GM13976 (cell line): Measurements from ENCODE around the gene GPR84.

ENCODE experiments used
- DNase-seq: peaks from one replicate; pipeline ENCODE4 v3.0.0; 2012; ENCODE audit warnings: low spot score
- CTCF ChIP-seq: IDR thresholded peaks from 2 replicates; pipeline ENCODE4 v1.5.1; 2012; ENCODE audit warnings: borderline replicate concordance, mild to moderate bottlenecking; ENCODE audit not compliant: insufficient read depth; ENCODE audit errors: extremely low read depth, missing control alignments, control extremely low read depth
- in situ Hi-C: fragments of 300-500 bp; cut with MboI; formaldehyde crosslinking; loops from one replicate; pipeline ENCODE4 v1.12.0; 2022; ENCODE audit warnings: low sequenced_read_pairs, mixed read lengths, inconsistent platforms; ENCODE audit not compliant: unreplicated experiment

Gene GPR84

DNA sequence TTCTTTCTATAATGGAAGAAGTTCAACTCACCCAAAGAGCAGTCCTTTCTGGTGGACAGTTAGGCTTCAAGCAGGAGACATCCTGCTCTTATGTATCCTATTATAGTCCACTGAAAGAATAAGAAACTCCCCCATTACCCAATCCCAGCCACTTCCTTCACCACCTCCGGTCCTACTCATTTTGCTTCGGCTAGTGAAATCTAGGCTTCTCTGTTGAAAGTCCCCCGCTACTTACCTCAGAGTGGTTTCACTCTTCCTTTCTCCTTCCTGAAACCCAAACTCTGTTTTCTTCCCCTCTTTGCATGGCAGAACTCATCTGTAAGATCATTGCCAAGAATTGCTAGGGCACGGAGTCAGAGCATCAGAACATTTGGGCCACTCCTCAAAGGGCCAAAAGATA lies at the start of gene GPR84:
Gene GPR84, minus strand, starts transcription at position 74 of the 400 bp plus-strand sequence. CDS start 635 bp downstream, outside the sequence.
- in situ Hi-C loops: loop anchor here (10.0 kb wide), 1 partner anchor 70 kb away; no protein-coding TSS in a partner anchor
- no peak for TF ChIP-seq CTCF
- DNase-seq: peak; percentile 56

- in situ Hi-C loops: no loop called here
- DNase-seq: peak; percentile 60
- TF ChIP-seq CTCF: no peak
Measured at GRCh38 chr12:54413284-54414190, 49.3 kb upstream of the GPR84 start.

DNA sequence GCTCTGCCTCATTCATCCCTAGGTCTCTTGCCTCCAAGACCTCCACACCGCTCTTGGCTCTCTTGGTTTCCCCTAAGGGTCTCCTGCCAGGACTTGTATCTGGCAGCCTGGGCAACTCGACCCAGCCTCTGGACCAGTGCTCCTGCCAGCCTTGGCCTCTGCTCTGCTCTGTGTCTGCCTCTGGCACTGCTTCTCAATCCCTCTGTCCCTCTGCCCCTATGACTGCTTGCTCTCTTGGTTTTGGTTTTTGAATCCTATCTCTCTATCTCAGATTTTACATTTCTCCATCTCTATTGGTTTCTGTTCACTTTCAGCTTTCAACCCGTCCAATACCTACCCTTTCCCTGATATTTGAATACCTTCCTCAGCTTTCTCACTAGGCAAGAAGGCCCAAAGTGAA lies 48.5 kb upstream of the GPR84 start:
- in situ Hi-C loops: no loop called here
- no peak for DNase-seq
- no peak for TF ChIP-seq CTCF

DNA sequence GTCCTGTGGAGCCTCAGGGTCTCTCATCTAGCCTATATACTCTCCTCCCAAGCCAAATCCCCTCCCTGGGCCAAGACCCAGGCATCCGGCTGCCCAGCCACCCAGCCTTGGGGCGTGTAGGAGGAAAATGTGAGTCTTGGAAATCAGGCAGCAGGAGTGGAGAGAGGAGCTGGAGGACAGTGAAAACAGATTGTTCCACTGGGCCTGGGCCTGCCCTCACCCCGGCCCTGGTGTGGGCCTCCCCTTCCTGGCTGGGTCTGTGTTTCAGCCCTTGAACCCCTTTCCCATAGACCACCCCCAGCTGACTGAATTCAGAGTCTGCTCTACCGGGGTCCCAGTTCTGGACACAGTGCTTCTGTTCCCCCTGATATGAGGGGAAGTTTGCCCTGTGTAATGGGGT lies 48.1 kb upstream of the GPR84 start:
- in situ Hi-C loops: no loop called here
- no peak for DNase-seq
- no peak for TF ChIP-seq CTCF

GRCh38 chr12:54411391-54412241 lies 47.3 kb upstream of the GPR84 start:
- DNase-seq: no peak
- in situ Hi-C loops: no loop called here
- TF ChIP-seq CTCF: no peak

DNA sequence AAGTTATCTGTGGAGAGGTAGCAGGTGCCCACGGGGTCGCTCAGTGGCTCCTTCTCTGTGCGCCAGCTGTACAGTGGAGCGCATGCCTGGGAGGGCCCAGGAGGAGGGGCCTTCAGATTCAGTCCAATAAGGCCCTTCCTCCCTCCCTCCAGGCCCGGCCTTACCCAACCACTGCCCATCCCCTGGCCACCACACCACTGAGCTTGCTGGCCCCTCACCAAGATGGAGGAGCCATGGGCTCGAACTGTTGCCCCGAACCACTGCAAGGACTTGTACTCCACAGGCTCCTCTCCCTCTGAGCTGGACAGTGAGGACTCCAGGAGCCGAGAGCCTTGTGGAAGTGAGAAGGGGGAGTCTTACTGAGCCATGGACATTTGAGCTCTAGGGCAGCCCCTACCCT lies 45.0 kb upstream of the GPR84 start:
- TF ChIP-seq CTCF: no peak
- in situ Hi-C loops: no loop called here
- DNase-seq: no peak
